HG02623 (cell line): Measurements from ENCODE around the gene CELSR1.

Source experiments
- ATAC-seq: cut with Tn5 transposase; IDR thresholded peaks from one replicate; pipeline ENCODE4 v1.9.1; 2021; ENCODE audit warnings: moderate library complexity; ENCODE audit not compliant: unreplicated experiment

CELSR1 gene

DNA sequence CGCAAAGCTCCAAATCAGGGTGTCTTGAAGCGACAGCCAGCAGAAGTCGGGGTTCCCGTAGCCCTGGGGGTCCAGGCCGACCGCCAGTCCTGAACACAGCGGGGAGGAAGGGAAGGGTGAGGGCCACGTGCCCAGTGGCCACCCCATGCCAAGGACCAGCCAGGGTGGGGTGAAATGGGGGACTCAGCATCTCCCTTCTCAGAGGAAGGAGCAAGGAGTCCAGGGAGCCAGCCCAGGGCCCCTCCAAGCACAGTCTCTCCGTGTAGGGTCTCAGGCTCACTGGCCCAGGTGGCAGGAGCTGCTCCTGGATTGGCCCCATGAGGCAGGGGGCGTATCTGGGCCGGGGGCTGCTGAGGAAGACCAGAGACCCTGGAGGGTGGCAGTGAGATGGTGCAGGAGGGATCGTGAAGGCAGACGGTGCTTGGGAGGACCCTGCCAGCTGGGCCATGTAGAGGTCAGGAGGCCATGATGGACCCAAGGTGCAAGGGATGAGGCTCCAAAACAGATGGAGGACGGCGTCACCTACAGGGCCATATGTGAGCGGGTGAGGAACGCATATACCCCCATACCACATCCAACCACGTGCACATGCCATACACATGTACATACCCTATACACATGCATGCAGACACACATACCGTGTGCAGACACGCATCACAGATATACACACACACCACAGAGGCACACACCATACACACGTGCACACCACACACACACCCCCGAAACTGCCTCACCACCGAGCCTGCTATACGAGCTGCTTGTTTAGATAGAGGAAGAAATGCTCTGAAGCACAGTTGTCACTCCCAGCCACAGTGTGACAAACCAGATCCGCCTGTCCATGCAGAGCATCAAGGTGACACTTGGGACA lies 167.5 kb downstream of the CELSR1 start:
- ATAC-seq = no peak

DNA sequence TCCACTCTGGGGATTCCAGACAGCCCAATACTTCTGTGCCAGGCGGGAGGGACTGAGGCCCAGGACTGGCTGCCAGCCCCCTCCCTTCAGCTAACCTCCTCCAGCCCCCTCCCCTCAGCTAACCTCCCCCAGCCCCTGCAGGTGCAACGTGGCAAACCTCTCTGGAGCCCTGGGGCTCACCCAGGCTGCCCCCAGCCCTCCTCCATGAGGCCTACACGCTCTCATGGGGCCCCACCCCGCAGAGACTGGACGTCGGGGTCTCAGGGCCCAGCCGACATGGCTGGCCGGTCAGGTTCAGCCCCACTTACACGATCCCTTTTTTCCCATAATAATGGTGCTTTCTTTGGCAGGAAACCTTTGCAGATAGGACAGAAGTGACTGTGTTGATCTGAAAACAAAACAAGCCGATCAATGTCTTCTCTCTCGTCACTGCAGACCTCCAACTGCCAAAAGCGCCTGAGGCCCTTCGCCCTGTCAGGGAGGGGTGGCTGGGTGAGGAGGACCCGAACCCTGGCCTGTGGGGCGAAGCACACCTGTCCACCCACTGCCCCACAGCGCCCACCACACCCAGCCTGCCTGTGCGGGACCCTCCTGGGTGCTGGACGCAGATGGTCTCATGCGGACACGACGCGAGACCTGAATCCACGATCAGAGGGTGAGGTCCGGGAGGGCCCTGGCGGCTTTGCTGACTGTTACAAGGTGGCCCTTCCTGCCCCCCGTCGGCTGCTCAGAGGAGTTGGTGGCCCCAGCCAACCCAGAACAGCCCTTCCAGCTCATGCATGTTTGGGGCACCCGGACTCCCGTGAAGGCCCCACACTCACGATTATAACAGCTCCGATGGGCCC lies 168.3 kb downstream of the CELSR1 start:
- no peak for ATAC-seq

- ATAC-seq = no peak
Observed at GRCh38 chr22:46368422-46368821, 169.0 kb downstream of the CELSR1 start.

DNA sequence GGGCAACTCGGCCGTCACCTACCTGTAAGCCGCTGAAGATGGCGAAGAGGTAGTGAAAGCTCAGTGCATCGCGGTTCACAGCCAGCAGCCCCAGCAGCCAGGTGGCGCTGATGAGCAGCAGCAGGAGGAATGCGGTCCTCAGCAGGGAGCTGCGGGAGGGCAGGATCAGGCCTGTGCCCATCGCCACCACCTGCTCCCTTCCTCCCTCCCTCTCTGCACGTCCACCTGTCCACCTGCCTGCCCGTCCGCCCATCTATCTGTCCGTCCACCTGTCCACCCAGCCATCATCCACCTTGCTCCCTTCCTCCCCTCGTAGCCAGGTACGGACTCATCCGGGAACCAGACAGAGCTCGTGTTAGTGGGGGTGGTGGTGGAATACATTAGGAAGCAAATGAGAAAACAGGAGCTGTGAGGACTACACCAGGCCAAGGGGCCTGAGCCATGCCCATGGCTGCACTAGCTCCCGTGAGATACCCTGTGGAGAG lies 169.7 kb downstream of the CELSR1 start:
- no peak for ATAC-seq

- ATAC-seq = no peak
Observed at GRCh38 chr22:46366801-46367706, 170.4 kb downstream of the CELSR1 start.

DNA sequence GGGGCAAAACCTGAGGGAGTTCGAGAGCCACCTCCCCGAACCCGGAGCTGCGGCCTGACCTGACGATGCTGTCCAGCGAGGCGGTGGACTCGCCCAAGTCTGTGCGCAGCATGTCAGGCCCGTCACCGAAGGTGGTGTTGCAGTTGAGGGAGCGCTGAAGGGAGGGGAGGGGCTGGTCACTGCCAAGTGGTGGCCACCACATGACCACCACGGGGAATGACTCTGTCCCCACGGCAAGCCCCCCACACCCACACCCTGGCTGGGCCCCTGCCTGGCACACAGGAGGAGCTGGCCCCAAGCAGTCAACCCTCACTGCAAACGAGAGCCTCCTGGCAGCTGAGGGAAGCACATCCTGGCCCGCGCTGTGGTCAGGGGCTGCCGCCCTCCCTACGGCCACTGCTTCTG lies 171.1 kb downstream of the CELSR1 start:
- no peak for ATAC-seq

GRCh38 chr22:46365166-46365624 lies 172.2 kb downstream of the CELSR1 start:
- no peak for ATAC-seq

DNA sequence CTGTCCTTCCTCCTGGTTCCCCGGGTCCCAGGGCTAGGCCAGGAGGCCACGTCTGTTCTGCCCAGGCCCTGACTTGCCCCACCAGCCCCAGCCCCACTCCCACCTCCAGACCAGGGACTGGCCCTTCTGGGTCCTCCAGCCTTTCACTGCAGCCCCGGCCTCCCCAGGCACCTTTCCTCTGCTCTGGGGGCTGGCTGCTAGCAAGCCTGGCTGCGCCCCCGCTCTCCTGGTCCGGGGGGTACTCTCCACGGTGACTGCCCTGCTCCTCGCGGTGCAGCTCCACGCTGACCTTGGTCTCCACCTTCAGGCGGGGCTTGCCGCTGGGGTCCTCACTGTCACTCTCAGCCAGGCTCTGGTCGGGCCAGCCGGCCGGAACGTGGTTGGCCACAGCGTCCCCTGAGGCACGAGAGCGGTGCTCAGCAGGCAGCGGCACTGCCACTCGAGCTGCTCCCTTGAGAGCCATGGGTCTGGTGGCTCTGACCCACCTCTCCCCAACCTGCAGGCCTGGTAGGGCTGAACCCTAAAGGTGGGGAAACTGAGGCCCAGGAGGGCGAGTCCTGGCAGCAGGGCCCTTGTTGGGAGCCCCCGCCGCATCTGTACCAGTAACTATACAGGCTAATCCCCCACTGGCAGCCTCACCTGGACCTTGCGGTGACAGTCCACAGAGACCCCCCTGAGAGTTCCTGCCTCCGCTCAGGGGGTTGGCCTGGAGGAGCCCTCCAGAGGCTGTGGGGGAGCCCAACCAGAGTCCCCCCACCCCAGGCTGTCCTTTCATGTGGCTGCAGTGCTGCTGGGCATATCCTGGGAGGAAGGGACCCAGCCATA lies 172.9 kb downstream of the CELSR1 start:
- ATAC-seq = no peak

DNA sequence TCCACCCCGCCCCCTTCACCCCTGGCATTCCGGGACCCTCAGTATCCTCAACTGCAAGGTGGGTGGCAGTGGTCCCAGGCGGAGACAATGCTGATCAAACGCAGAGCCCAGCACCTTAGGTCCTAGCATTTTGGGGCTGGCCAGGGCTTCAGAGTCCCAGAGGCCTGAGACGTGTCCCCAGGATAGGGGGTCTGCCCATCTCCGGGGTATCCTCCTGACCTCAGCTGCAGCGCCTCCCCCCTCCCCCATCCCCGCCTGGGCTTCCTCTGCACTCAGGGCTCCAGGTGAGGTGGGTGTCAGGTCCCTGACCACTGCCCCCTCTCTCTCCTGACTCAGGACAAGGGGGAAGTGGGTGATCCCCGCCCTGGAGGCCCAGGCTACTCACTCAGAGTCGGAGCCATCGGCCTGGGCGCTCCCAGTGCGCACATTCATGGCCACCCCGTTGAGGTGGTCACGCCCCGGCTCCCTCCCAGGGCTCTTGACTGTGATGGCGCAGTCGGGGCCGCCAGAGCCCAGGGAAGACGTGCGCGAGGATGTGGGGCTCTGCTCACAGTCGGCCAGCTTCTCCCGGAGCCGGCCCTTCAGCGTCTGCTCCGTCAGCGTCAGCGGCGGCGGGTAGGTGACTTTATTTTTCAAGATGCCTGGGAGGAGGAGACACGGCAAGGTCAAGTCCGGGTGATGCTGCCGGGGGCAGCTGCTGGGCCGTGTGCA lies 173.7 kb downstream of the CELSR1 start:
- no peak for ATAC-seq

GRCh38 chr22:46362934-46363515 lies 174.4 kb downstream of the CELSR1 start:
- ATAC-seq = no peak

- no peak for ATAC-seq
Observed at GRCh38 chr22:46362203-46362933, 175.1 kb downstream of the CELSR1 start.

- ATAC-seq = no peak
Observed at GRCh38 chr22:46361826-46362202, 175.6 kb downstream of the CELSR1 start.

GRCh38 chr22:46360891-46361290 lies 176.5 kb downstream of the CELSR1 start:
- no peak for ATAC-seq

- no peak for ATAC-seq
Observed at GRCh38 chr22:46360097-46360496, 177.3 kb downstream of the CELSR1 start.

GRCh38 chr22:46359362-46359761 lies 178.1 kb downstream of the CELSR1 start:
- ATAC-seq = no peak

- ATAC-seq = no peak
Observed at GRCh38 chr22:46358766-46359165, 178.7 kb downstream of the CELSR1 start.

- no peak for ATAC-seq
Observed at GRCh38 chr22:46357711-46358520, 179.5 kb downstream of the CELSR1 start.
